Activated CD8-positive, alpha-beta memory T cell treated with anti-CD3 and anti-CD28 coated beads, Interleukin-2, amount 50 U/mL, for 1 hour (primary cell): ENCODE data around the gene KRT12.
"Not testable (repeated sequence)": the region's sequence is repeated elsewhere in the genome, so short reads cannot be mapped to it uniquely, and the experiment has no call there.

Source experiments
- DNase-seq: peaks from one replicate; pipeline ENCODE4 v3.0.0-alpha.2; 2020; ENCODE audit errors: extremely low read depth

The KRT12 gene

DNA sequence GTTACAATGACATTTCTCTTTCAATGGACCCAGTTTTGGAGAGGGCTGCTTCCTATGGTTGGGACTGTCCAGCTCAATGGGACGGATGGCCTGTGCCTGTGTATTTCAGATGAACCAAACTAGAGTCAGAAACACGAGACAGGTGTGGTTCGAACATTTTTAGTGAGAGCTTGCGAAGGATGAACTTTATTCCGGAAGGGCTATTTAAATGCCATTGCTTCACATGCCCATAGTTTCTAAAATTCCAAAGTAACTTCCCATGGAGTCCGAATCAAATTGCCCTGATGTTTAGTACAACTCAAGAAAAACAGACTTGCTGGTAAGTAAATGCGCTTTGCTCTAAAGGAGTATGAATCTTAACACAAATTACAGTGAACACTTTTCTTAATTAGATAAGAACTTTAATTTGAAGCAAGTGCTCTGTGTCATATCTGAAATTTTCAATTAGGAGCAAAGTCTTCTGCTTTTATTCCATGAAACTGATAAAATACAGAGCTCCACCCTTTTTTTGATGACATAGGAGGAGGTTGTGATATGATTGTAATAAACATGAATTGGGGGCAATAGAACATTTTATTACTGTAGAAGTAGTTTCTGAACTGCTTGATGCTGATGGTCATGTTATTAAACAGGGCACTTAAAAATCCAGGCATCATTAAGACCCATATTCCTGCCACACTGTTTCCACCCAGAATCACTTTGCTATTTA is 16.8 kb upstream of the KRT12 start:
- DNase-seq, result no peak

DNA sequence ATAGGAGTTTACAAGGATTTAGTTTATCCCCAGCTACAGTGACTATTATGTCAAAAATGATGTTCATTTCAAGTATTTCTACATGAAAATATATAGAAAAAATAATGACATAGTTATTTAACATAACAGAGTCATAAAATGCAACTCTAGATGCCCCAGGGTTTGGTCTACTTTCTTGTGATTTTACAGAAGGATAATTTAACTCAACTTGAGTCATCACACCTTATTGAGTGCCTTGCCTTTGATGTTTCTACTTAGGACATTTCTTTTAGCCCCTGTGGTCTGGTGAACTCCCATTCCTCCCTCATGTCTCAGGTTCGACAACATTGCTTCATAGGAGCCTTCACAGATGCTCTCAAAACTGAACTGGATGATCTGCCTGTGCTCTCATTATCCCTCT is 16.0 kb upstream of the KRT12 start:
- DNase-seq, result no peak

DNA sequence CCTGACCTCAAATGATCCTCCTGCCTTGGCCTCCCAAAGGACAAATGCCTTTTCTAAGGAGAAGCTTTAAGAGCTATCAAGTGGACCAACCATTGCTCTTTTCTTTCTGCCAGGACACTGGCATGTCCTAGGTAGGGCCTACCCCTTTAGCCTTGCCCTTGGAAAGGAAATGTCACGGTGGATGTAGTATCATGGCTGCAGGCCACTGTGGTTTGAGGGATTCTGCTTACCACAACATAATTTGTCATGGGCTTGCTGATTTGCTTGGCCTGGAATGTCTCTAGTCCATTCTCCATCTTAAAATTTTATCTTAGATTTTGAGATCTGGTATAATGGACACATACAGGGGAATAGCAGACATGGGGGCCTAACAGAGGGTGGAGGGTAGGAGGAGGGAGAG is 12.0 kb upstream of the KRT12 start:
- no peak for DNase-seq

DNA sequence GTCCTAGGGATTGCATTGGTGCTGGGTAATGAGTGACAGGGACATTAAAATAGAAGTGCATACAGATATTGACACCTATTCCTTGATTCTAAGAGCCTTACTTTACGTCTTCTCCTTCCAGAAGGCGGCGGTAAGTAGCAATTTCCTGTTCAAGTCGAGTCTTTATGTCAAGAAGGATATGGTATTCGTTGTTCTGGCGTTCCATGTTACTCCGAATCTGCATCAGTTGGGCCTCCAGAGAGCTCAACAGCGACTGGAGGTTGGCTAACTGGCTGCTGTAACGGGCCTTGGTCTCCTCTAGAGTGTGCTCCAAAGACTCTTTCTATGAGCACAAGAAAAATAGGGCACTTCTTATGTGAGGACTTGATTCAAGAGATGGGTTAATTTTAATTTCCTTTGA is 11.0 kb upstream of the KRT12 start:
- no peak for DNase-seq

DNA sequence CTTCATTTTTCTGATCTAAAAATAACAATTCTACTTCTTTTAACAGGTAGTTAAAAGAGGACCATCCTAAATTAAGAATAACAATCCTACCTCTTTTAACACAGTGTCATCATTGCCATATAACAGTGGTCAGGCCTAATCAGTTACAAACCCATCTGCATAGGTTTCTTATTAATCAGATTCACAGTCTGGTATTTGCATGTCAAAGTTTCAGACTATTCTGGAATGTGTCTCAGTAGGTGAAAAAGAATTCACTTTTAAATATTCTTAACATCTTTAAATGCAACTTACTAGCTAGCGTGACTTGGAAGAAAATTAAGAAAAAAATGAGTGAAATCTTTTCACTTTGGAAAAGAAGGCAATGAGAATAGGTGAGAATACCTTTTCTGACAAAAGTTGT is 6.8 kb upstream of the KRT12 start:
- no peak for DNase-seq

DNA sequence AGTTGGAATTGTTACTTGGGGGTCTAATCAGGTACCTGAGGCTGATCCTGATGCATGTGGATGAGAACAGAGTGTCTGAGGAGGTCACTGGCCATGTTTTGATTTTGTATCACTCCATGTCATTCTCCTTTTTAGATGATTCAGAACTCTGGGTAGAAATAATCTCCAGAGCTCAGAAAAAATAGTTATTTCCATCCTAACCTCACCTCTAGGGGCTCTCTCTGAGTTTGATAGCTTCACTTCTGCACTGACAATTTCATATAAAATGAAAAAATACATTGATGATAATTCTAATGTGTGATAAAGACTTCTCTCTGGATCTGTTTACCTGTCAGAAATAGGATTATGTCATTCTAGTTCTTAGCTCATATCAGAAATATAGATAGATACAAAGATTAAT is 6.2 kb upstream of the KRT12 start:
- no peak for DNase-seq

DNA sequence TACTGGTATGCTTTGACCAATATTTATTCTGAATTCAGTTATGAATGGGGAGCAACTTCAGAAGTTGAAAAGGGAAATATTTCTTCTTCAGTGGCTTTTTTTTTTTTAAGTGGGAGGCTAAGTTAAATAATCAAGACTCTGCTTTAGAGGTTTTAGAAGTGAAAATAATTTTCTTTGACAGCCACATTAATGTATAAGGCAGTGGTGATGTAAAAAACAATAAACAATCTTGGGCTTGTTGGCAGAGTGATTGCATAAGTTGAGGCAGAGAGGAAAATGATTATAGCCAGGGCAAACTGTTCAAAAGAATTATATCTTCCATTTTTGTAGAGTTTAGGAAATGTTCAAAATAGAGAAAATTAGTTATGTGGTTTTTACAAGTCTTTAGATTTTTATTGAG is 5.4 kb upstream of the KRT12 start:
- no peak for DNase-seq

DNA sequence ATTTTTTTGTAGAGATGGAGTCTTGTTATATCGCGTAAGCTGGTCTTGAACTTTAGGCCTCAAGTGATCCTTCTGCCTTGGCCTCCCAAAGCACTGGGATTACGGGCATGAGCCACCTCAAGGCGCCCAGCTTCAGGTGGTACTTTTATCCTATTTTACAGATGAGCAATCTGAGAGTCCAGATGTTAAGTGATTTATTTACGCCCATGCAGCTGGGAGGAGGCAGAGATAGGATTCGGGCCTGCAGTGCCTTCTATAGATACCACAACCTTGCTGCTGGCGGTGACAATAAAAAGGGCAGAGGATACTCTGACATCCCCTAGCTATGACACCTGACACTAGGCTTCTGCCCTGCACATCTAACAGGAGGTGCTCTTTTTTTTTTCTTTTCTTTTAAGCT is 4.3 kb upstream of the KRT12 start:
- DNase-seq, result no peak

DNA sequence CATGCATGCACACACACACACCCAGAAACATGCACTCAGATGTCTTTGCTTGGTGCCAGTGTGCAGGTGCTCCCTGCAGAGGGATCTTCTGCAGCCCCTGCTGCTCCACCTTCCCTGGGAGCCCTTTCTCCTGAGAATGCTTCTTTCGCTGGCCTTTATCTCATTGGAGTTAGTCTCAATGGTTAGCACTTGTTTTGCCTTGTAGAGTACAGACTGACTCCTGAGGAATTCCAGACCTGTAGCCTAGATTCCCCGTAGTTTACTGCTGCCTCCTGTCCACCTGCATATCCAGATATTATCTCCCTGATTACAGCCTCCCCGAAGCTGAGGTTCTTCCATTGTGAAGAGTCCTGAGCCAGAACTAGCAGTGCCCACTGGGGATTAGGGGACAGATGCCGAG is 3.1 kb upstream of the KRT12 start:
- no peak for DNase-seq

DNA sequence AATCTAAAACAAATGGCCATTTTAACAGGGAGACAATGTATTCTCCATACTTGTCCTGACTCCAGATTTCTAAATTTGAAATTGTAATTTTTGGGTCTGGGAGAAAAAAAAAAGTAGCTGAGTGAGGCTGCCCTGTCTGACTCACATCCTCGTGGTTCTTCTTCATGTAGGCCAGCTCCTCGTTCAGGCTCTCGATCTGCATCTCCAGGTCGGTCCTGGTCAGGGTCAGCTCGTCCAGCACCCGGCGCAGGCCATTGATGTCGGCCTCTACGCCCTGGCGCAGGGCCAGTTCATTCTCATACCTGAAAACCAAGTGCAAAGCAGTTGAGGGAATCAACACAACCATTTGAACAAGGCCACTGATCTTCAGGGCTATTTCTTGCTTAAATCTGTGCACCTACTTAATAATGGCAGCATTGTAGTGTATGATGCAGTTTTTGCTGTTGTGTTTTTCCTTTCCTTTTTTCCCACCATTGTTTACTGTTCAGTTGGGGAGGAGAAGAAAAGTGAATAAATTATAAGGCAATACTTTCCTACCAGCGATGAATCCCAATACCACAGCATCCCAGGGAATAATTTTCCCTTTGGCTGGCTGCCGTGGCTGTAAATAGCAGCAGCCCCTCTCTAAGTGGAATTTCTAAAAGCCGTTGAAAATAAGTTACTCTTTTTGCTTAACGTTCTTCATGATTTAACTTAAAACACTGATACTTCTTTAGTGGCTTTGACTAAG is 2.2 kb downstream of the KRT12 start:
- DNase-seq, result no peak

DNA sequence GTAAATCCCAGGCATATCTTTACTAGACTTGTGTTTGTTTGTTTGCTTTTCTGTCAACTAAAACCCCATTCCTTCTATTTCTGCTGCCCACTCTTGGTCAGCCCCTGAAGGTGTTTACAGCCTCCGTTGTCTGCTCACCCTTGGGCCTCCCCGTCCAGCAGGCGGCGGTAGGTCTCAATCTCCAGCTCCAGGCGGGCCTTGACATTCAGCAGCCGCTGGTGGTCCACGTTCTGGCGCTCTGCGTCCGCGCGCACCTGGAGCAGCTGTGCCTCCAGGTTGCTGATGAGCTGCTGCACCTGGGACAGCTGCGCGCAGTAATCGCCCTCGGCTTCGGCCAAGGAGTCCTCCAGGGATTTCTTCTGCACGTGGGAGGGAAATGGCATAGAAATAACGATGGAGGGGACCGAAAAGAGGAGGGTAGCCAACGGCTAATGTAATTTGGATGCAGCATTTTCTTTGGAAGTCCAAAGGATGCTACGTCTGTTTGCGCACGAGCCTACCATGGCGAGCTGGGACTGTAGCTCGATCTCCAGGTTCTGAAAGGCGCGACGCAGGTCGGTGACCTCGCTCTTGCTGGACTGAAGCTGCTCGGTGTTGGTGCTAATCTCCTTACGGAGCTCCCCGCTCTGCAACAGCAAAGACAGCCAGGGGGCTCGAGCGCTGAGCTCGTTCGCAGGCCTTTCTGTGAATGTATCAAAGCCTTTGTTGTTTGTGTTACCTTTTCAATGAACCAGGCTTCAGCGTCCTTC is 3.9 kb downstream of the KRT12 start:
- DNase-seq, result no peak

DNA sequence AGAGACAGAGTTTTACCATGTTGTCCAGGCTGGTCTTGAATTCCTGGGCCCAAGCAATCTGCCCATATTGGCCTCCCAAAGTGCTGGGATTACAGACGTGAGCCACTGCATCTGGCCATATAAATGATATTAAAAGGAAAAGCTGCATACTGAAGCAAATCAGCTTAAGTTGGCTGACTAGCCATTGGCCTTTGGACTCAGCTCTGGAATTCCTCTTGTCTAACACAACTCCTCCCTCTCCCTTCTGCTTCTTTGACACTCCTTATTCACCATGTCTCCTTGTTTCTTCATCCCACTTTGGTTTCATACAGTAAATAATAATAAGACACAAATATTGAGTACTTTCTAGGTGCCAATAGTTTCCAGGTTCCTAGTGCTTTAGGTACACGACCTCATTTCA is 7.5 kb downstream of the KRT12 start:
- no peak for DNase-seq

DNA sequence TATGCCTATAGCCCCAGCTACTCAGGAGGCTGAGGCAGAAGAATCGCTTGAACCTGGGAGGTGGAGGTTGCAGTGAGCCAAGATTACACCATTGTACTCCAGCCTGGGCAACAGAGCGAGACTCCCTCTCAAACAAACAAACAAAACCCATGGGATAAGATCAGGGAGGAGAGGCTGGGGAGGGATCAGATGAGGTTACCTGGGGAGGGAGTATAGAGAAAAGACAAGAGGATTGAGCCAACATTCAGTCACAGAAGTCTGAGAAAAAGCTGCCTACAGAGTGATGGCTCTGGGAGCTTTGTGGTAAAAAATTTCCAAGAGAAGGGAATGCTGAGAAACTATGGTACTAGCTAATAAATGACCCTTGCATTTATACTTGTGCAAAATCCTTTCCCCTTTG is 8.4 kb downstream of the KRT12 start:
- not testable (repeated sequence) for DNase-seq

DNA sequence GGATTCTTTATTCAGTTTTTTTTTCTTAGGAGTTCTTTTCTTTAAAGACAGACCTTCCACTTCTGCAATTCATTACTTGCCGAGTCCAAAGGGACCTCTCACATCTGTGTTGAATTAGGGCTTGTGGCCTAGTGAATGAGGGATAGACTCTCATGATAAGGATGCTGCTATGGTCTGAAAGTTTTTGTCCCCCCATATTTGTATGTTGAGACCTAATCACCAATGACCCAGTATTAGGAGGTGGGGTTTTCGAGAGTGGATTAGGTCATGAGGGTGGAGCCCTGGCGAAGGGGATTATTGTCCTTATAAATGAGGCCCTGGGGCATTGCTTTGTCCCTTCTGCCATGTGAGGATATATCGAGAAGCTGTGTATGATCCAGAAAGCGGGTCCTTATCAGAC is 9.5 kb downstream of the KRT12 start:
- DNase-seq, result no peak

DNA sequence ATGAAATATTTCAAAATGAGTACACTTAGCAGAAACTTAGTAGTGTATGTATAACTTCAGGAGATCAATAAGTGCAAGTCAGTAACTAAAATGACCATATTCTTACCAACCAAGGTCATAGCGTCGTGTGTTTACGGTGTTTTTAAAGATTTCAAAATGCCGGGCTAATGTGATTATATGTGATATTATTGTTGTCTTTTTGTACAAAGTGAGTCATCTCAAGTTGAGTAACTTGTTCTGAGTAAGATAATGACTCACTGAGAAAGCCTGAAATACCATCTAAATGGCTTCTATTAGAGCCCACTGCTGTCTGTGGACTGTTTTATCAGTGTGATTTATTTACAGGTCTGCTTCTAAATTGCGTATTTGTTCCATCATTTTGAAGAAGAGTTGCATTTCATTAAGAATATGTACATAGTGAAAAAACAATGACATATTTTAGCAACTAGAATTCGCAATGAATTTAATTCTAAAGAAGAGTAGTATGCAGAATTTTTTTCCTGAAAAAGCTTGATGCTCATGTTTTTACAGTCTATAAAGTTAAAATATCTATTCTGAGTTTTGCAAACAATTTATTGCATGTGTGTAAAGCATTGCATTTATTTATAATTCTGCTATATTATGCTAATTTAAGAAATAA is 12.7 kb downstream of the KRT12 start:
- no peak for DNase-seq

DNA sequence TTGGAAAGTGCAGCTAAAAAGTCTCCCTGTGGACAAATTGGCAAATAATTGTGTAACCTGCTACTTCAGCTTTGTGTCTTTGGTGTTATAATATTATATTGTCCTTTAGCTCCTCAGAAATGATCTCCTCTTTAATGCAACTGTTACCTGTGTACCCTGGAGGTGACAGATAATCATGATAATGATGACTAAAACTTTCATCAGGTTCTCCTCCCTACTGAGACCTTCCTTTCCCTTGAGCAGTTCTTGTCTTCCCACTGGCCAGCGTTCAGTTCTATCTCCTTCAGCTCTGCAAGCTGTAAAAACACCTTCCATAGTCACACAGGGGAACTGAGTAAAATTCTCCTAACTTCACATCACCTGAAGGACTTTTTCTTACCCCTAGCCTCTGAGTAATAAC is 14.7 kb downstream of the KRT12 start:
- no peak for DNase-seq

DNA sequence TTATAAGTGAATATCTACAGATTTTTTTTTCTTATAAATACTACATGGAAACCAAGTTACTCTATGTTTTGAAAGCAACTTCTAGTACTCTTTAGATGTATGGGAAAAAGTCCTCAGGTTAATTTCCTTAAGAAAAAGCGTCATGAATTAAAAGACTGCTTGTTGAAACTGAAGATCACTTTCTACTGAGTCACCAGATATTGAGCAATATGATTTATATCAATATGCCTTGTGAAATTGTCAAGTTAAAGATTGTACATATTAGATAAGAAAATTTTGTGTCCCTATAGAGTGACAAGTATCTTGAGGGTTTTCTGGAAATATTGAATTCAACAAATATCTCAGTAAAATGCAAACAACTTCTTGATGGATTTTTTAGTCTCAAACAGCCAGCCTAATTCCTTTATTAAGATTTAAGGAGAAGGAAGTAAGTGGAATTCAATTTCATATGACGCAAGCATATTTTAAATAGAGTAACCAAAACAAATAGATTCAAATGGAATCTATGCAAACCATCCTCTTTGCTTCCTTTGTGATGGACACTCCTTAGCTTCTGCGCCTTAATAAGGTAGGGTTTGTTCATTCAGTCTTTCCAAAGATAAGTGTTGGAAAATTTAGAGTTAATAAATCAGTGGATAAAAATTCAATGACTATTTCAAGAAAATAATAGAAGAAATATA is 16.6 kb downstream of the KRT12 start:
- DNase-seq, result no peak

DNA sequence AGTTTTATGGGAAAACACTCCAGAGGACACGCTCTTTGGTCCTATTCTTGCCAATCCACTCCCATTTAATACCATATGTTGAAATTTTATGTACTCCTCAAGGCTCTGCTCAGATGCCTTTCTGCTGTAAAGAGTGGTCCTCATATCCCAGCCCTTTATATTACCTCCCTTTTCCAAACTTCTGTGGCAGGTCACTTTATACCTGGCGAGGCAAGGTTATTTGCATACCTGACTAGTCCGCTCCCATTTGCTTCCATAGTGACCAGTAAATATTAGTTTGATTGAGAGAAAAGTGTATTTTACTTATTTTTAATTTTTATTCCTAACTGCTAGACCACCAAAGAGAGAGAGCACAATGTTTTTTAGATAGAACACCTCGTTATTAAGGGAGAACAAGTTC is 17.3 kb downstream of the KRT12 start:
- no peak for DNase-seq

DNA sequence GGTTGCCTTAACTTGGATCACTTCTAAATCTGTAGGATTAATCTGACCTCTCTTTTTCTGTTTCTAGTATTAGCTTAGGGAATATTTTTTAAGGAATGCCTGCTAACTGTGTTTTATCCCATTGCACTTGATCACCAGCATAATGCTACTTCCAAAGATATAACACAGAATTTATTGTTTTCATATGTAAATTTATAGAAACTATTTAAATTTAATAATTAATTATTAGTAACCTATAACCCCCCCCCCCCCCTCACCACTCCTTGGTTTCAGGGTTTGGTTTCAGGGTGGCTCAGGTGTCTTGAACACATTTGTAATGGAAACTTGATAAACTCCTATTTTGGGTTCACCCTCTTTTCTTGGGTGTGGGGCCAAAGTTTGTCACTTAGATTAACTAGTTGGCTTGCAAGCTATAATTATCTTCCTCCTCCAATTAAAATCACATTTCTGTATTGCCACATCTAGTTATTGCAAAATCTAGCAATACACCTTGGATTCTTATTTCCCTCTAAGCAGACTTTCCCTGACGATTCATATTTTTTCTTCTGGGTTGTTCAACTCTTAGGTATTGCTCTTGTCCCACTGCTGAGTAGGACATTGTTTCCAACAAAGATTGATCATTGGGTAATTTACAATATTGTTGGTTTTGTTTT is 18.3 kb downstream of the KRT12 start:
- no peak for DNase-seq

DNA sequence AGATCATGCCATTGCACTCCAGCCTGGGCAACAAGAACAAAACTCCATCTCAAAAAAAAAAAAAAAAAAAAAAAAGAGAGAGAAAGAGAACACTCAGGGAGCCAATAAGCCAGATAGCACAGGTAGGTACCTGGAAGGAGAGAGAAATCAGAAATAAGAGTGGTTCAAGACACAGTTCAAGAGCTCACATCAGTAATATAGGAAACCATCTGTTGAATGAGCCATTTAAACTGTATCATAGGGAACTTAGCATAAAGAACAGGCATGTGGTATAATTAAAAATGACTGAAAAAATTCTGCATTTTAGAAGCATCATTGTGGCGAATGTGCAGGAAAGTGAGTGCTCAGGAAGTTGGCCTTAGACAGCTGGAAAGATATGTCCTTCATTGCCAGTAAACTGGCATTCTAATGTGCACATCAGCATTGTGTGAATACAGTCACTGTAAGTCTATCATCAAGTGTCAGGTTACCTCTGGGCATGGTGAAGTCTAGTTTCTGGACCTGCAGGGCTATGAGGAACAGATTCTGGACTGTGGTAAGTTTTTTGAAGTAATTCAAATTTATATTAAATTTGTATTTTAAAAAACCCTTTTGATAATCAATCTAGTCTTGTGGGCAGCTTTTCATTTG is 20.4 kb downstream of the KRT12 start:
- DNase-seq, result no peak

DNA sequence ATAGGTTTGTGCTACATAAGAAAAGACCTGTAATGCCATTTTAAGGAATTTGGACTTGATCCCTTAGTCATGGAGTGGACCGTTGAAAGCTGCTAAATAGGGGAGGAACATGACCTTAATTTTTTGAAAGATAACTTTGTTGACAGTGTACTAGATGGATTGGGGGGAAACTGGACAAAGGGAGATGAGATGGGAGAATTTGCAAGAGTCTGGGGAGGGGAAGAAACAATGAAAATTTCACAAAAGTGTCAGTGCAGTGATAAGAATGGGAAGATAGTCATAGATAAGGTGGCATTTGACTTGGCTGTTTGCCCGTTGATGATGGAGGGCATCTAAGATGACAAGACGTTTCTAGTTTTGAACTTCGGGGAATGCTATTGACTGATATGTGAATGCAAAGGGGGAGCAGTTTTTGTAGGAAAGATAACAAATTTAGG is 22.3 kb downstream of the KRT12 start:
- DNase-seq, result no peak
